Measurements from ENCODE around the gene LAMC2. TPM values are rescaled to one million over a fixed set of nuclear protein-coding genes. Genes with fewer than 3 reads are reported as not detected.

Gene LAMC2
- polyA plus RNA-seq, 1 donor (not counting 4 experiments of a cell fraction or from before 2014, with no cell fraction given): 1,627 TPM

- no peak for DNase-seq (ENCODE audit: low read depth, low spot score)
- Histone ChIP-seq H3K9me3 (ENCODE audit: control insufficient read depth, low read depth, low read length) (no peaks in the 10 kb centered on the region), H3K36me3 (ENCODE audit: control insufficient read depth in 2 of 2, extremely low read depth in 1 of 2, insufficient read depth in 2 of 2, low read length in 2 of 2) (peaks cover 43 to 78% of the 10 kb centered on the region in 2 experiments), H3K79me2 (ENCODE audit: control insufficient read depth, insufficient read depth, low read length) (no peaks in the 10 kb centered on the region), H3K9ac (ENCODE audit: control insufficient read depth, extremely low read depth, insufficient read depth, low read length) (peak overlapping the region; percentile 35), H3K4me1 (ENCODE audit: control insufficient read depth, extremely low read depth, insufficient read depth, low read length) (peaks cover 52% of the 10 kb centered on the region), H4K20me1 (ENCODE audit: control insufficient read depth, extremely low read depth, insufficient read depth, low read length) (peaks cover 9% of the 10 kb centered on the region), H3K4me3 (ENCODE audit: control insufficient read depth in 2 of 3, extremely low read depth in 1 of 3, insufficient read depth in 2 of 3, low read depth in 1 of 3, low read length in 3 of 3) (no peak overlapping the region), H2AFZ (ENCODE audit: control insufficient read depth, low read length) (no peak overlapping the region), H3K27me3 (ENCODE audit: control insufficient read depth, extremely low read depth, insufficient read depth, low read length) (no peaks in the 10 kb centered on the region), H3K9me1 (ENCODE audit: control insufficient read depth, extremely low read depth, insufficient read depth, low read length) (no peaks in the 10 kb centered on the region), H3K27ac (ENCODE audit: control insufficient read depth, insufficient read depth, low read length) (peak overlapping the region; percentile 90), H3K4me2 (ENCODE audit: control insufficient read depth, extremely low read depth, insufficient read depth, low read depth, low read length) (no peak overlapping the region)
- FAIRE-seq: no peak
- TF ChIP-seq CTCF (optimal IDR thresholded peaks at IDR 0.05 in 1 of 3, IDR thresholded peaks at IDR 0.05 in 1 of 3, conservative IDR thresholded peaks at IDR 0.05 in 1 of 3; ENCODE audit: extremely low read depth in 1 of 3, insufficient read depth in 2 of 3, low read length in 3 of 3): no peak
- no peak for TF ChIP-seq EZH2 (IDR thresholded peaks at IDR 0.05; ENCODE audit: low read length)
- dilution Hi-C loops (cut with MboI; ENCODE audit: extremely low pct_ligation_motif_present, low sequenced_read_pairs): no loop called here
Measured at GRCh38 chr1:183235503-183235902, 49.4 kb downstream of the LAMC2 start.

GRCh38 chr1:183236158-183236725 lies 50.2 kb downstream of the LAMC2 start:
- no peak overlapping the region for H3K9ac ChIP-seq (ENCODE audit: control insufficient read depth, extremely low read depth, insufficient read depth, low read length)
- peak overlapping the region; percentile 90 for H3K27ac ChIP-seq (ENCODE audit: control insufficient read depth, insufficient read depth, low read length)
- TF ChIP-seq EZH2 (IDR thresholded peaks at IDR 0.05; ENCODE audit: low read length) (no peak), CTCF (optimal IDR thresholded peaks at IDR 0.05 in 1 of 3, IDR thresholded peaks at IDR 0.05 in 1 of 3, conservative IDR thresholded peaks at IDR 0.05 in 1 of 3; ENCODE audit: extremely low read depth in 1 of 3, insufficient read depth in 2 of 3, low read length in 3 of 3) (no peak)
- H3K4me3 ChIP-seq (ENCODE audit: control insufficient read depth in 2 of 3, extremely low read depth in 1 of 3, insufficient read depth in 2 of 3, low read depth in 1 of 3, low read length in 3 of 3): no peak overlapping the region
- no peak for DNase-seq (ENCODE audit: low read depth, low spot score)
- no peaks in the 10 kb centered on the region for H3K27me3 ChIP-seq (ENCODE audit: control insufficient read depth, extremely low read depth, insufficient read depth, low read length)
- peaks cover 9% of the 10 kb centered on the region for H4K20me1 ChIP-seq (ENCODE audit: control insufficient read depth, extremely low read depth, insufficient read depth, low read length)
- peaks cover 52% of the 10 kb centered on the region for H3K4me1 ChIP-seq (ENCODE audit: control insufficient read depth, extremely low read depth, insufficient read depth, low read length)
- H3K9me3 ChIP-seq (ENCODE audit: control insufficient read depth, low read depth, low read length): no peaks in the 10 kb centered on the region
- H3K36me3 ChIP-seq (ENCODE audit: control insufficient read depth in 2 of 2, extremely low read depth in 1 of 2, insufficient read depth in 2 of 2, low read length in 2 of 2): peaks cover 40 to 76% of the 10 kb centered on the region in 2 experiments
- no peak overlapping the region for H2AFZ ChIP-seq (ENCODE audit: control insufficient read depth, low read length)
- H3K79me2 ChIP-seq (ENCODE audit: control insufficient read depth, insufficient read depth, low read length): no peaks in the 10 kb centered on the region
- no peak for FAIRE-seq
- dilution Hi-C loops (cut with MboI; ENCODE audit: extremely low pct_ligation_motif_present, low sequenced_read_pairs): no loop called here
- H3K4me2 ChIP-seq (ENCODE audit: control insufficient read depth, extremely low read depth, insufficient read depth, low read depth, low read length): no peak overlapping the region
- H3K9me1 ChIP-seq (ENCODE audit: control insufficient read depth, extremely low read depth, insufficient read depth, low read length): no peaks in the 10 kb centered on the region
